GM12878 (cell line): ENCODE data around the gene TM4SF18. TPM values are rescaled to one million over a fixed set of nuclear protein-coding genes. Genes with fewer than 3 reads are reported as not detected.

Source experiments
- ATAC-seq: fragments of 200-7000 bp; cut with Tn5 transposase; 3 replicates; pipeline ENCODE4 v1.9.1; 2020; ENCODE audit warnings: mild to moderate bottlenecking, moderate library complexity
- BruUV-seq: library from RNA; stranded (reverse); fragments of 400-500 nt; replicated peaks from 2 replicates; lab custom pipeline; 2021; lab: Mats Ljungman, UMichigan
- CTCF ChIA-PET: fragments of 300-600 bp; sonication (Branson Sonifier 250); formaldehyde crosslinking; extraction: SDS; loops from one replicate; lab custom pipeline; 2021; ENCODE audit warnings: inconsistent platforms; lab: Yijun Ruan, JAX
- POLR2A ChIA-PET: fragments of 350-600 bp; formaldehyde crosslinking; extraction: SDS; loops from one replicate; lab custom pipeline; 2021; ENCODE audit warnings: inconsistent platforms; lab: Charles Lee
- RAD21 ChIA-PET: fragments of 300-600 bp; sonication (Branson Sonifier 250); formaldehyde crosslinking; loops from one replicate; lab custom pipeline; 2023; ENCODE audit warnings: antibody characterized with exemption; ENCODE audit not compliant: unreplicated experiment; lab: Charles Lee
- SMC1A ChIA-PET: fragments of 300-600 bp; sonication (Branson Sonifier 250); formaldehyde crosslinking; loops from one replicate; lab custom pipeline; 2023; ENCODE audit not compliant: unreplicated experiment, uncharacterized antibody; lab: Charles Lee
- DNase-seq: peaks from one replicate; pipeline ENCODE4 v3.0.0-alpha.2; 2011; ENCODE audit warnings: low read depth, low spot score
- FAIRE-seq: peaks from 3 replicates; lab custom pipeline; 2011; peaks lifted over from hg19 to GRCh38; lab: Jason Lieb, UNC
- H2AFZ ChIP-seq: 2 replicates; pipeline ENCODE4 v1.6.0; 2011; ENCODE audit warnings: low read depth, low read length, control low read depth; ENCODE audit not compliant: control insufficient read depth
- H3K27ac ChIP-seq: 2 replicates; pipeline ENCODE4 v1.5.1; 2011; ENCODE audit warnings: control low read depth; ENCODE audit not compliant: control insufficient read depth, insufficient read depth
- H3K27me3 ChIP-seq, 2 experiments: replicated peaks in 1 of 2; 2 replicates each; pipeline versions ENCODE4 v1.6.0 to v1.6.1; 2011; ENCODE audit warnings: low read length in 1 of 2; ENCODE audit not compliant: control insufficient read depth in 2 of 2, insufficient read depth in 2 of 2
- H3K36me3 ChIP-seq, 2 experiments: 2 replicates each; pipeline ENCODE4 v1.5.1; 2011; ENCODE audit warnings: low read length in 1 of 2; ENCODE audit not compliant: control insufficient read depth in 2 of 2, insufficient read depth in 2 of 2
- H3K4me1 ChIP-seq: 2 replicates; pipeline ENCODE4 v1.6.1; 2011; ENCODE audit warnings: mild to moderate bottlenecking, low read length, moderate library complexity, mixed read lengths; ENCODE audit not compliant: control insufficient read depth, insufficient read depth
- H3K4me2 ChIP-seq: 2 replicates; pipeline ENCODE4 v1.6.0; 2011; ENCODE audit warnings: control low read depth; ENCODE audit not compliant: control insufficient read depth, insufficient read depth
- H3K4me3 ChIP-seq: fragments of 200-600 bp; sonication (generic); 2 replicates; pipeline ENCODE4 v1.5.1; 2016
- H3K79me2 ChIP-seq: 2 replicates; pipeline ENCODE4 v1.6.0; 2011; ENCODE audit warnings: low read length; ENCODE audit not compliant: control insufficient read depth, insufficient read depth
- H3K9ac ChIP-seq: 2 replicates; pipeline ENCODE4 v1.8.0; 2011; ENCODE audit warnings: low read length, control low read depth, mixed read lengths; ENCODE audit not compliant: control insufficient read depth, insufficient read depth
- H3K9me3 ChIP-seq: replicated peaks from 3 replicates; pipeline ENCODE4 v1.5.1; 2011; ENCODE audit warnings: mild to moderate bottlenecking, low read length; ENCODE audit not compliant: control insufficient read depth, insufficient read depth
- H4K20me1 ChIP-seq: 2 replicates; pipeline ENCODE4 v1.6.0; 2011; ENCODE audit not compliant: control insufficient read depth, insufficient read depth
- CBX3 ChIP-seq: fragments of 200-600 bp; sonication (generic); IDR thresholded peaks from 2 replicates; pipeline ENCODE4 v1.6.1; 2016; ENCODE audit warnings: low read depth, borderline replicate concordance
- MTA2 ChIP-seq: fragments of 450-650 bp; IDR thresholded peaks from 2 replicates; pipeline ENCODE4 v1.6.1; 2016; ENCODE audit warnings: low read depth, mild to moderate bottlenecking, moderate library complexity
- NR2C1 ChIP-seq: fragments of 450-650 bp; IDR thresholded peaks from 2 replicates; pipeline ENCODE4 v1.6.1; 2017; ENCODE audit warnings: antibody characterized with exemption, mild to moderate bottlenecking, moderate library complexity
- SP1 ChIP-seq: IDR thresholded peaks from one replicate; pipeline ENCODE4 v1.6.1; 2011; ENCODE audit warnings: low read depth, low read length
- SUZ12 ChIP-seq: fragments of 200-600 bp; sonication (generic); IDR thresholded peaks from one replicate; pipeline ENCODE4 v1.6.1; 2018; ENCODE audit warnings: antibody characterized with exemption, mild to moderate bottlenecking; ENCODE audit not compliant: unreplicated experiment
- TCF7 ChIP-seq: IDR thresholded peaks from 2 replicates; pipeline ENCODE4 v1.6.1; 2014; ENCODE audit warnings: antibody characterized with exemption, borderline replicate concordance
- ZNF24 ChIP-seq: fragments of 450-650 bp; IDR thresholded peaks from 2 replicates; pipeline ENCODE4 v1.6.1; 2017; ENCODE audit warnings: antibody characterized with exemption, mild to moderate bottlenecking
- ZSCAN29 ChIP-seq: fragments of 450-650 bp; IDR thresholded peaks from 2 replicates; pipeline ENCODE4 v1.6.1; 2017; ENCODE audit warnings: mild to moderate bottlenecking, moderate library complexity
- WGBS: methylation state at CpG from one replicate; pipeline ENCODE4 v1.1.6; 2016; ENCODE audit warnings: low lambda C conversion rate; ENCODE audit not compliant: insufficient replicate concordance, insufficient coverage; ENCODE audit errors: missing lambda C conversion rate; 5-methylcytosine and 5-hydroxymethylcytosine counted together
- in situ Hi-C: fragments of 300-500 bp; cut with MboI; formaldehyde crosslinking; loops from 9 replicates; pipeline ENCODE4 v1.14.3; 2018; ENCODE audit warnings: mixed read lengths
- intact Hi-C: fragments of 100-400 bp; cut with micrococcal nuclease; formaldehyde crosslinking; loops from one replicate; pipeline ENCODE4 v1.14.2; 2022; ENCODE audit not compliant: unreplicated experiment
- polyA plus RNA-seq, 11 experiments: library from polyadenylated mRNA; depleted of rRNA in 4 of 11; unstranded in 6 of 11; stranded (reverse) in 5 of 11; fragments of >200 nt; fragmentation: Nextera tagmentation in 4 of 11; fragmentation: Illumina TruSeq in 1 of 11; extraction: Ambion mirVana in 4 of 11; extraction: Trizol in 1 of 11; gene quantifications; 1 replicate in 1 of 11; 2 replicates in 10 of 11; pipeline versions ENCODE4 v1.2.1 to v1.2.3, GENCODE V29; 2011 to 2016; ENCODE audit warnings: inconsistent platforms in 2 of 11, missing spikeins in 2 of 11, low read depth in 1 of 11
- total RNA-seq, 4 experiments: library from RNA; depleted of rRNA in 3 of 4; stranded (reverse); fragments of >200 nt in 3 of 4; fragmentation: Illumina TruSeq in 1 of 4; extraction: Trizol in 1 of 4; gene quantifications; 2 replicates each; pipeline versions ENCODE4 v1.2.1 to v1.2.3, GENCODE V29; 2013 to 2021
- TF ChIP-seq, protein P1 (sequence below): fragments of 450-650 bp; IDR thresholded peaks from 2 replicates; pipeline ENCODE4 v1.6.1; 2017; ENCODE audit warnings: mild to moderate bottlenecking
- TF ChIP-seq, protein P2 (sequence below): IDR thresholded peaks from 2 replicates; pipeline ENCODE4 v1.6.1; 2011; ENCODE audit warnings: low read depth, mild to moderate bottlenecking, low read length, moderate library complexity, borderline replicate concordance; ENCODE audit errors: extremely low read depth
- TF ChIP-seq, protein P3 (sequence below): fragments of 450-650 bp; IDR thresholded peaks from 2 replicates; pipeline ENCODE4 v1.6.1; 2018; ENCODE audit warnings: borderline replicate concordance, mild to moderate bottlenecking; ENCODE audit not compliant: partially characterized antibody

Gene TM4SF18
- total and polyA plus RNA-seq, 10 of the 15 experiments (the other 5 are each of a cell fraction or from before 2014, with no cell fraction given) = 0.01 TPM; not detected in 9

DNA sequence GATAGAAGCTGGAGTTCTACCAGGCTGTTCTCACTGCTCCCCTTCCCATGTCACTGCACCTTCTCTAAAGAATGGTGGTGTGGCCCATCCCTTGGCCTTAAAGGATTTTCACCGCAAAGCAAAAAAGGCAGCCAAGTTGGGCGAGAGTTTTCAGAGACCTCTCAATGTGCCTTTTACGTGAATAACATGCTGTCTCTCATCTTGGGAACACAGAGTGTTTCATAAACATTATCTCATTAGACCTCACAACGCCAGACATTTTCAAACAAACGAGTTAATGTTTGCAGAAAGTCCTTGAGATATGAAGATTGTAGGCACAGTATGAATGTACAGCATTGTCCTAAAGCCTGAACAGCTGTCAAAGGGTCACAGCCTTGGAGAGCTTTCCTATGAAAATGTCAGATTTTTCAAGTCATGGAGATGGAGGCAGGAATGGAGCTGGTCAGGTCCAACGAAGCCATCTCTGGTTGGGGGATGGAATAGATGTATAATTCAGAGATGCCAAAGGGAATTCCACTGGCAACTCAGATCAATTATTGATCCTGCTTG is 22.7 kb upstream of the TM4SF18 start:
- in situ Hi-C loops = no loop called here
- Histone ChIP-seq H3K27me3 (no peaks in the 10 kb centered on the region), H3K36me3 (no peaks in the 10 kb centered on the region), H3K4me1 (no peaks in the 10 kb centered on the region), H3K79me2 (no peaks in the 10 kb centered on the region), H3K4me3 (no peak overlapping the region)
- RAD21 ChIA-PET = no interaction called here
- POLR2A ChIA-PET = interaction anchor here (0.6 kb wide), 1 partner anchor 1925 kb away, joined by 8 read pairs; no protein-coding TSS in a partner anchor
- WGBS = 23% methylated on average over 6 of the region's 6 CpGs
- BruUV-seq = no TSS peak
- no peak for FAIRE-seq
- no peak for TF ChIP-seq SUZ12
- TF ChIP-seq, protein P1, sequence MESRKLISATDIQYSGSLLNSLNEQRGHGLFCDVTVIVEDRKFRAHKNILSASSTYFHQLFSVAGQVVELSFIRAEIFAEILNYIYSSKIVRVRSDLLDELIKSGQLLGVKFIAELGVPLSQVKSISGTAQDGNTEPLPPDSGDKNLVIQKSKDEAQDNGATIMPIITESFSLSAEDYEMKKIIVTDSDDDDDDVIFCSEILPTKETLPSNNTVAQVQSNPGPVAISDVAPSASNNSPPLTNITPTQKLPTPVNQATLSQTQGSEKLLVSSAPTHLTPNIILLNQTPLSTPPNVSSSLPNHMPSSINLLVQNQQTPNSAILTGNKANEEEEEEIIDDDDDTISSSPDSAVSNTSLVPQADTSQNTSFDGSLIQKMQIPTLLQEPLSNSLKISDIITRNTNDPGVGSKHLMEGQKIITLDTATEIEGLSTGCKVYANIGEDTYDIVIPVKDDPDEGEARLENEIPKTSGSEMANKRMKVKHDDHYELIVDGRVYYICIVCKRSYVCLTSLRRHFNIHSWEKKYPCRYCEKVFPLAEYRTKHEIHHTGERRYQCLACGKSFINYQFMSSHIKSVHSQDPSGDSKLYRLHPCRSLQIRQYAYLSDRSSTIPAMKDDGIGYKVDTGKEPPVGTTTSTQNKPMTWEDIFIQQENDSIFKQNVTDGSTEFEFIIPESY = no peak
- TF ChIP-seq, protein P2, sequence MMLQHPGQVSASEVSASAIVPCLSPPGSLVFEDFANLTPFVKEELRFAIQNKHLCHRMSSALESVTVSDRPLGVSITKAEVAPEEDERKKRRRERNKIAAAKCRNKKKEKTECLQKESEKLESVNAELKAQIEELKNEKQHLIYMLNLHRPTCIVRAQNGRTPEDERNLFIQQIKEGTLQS = no peak
- no peak for TF ChIP-seq CBX3
- no peak for TF ChIP-seq ZNF24
- no peak for TF ChIP-seq ZSCAN29
- TF ChIP-seq, protein P3, sequence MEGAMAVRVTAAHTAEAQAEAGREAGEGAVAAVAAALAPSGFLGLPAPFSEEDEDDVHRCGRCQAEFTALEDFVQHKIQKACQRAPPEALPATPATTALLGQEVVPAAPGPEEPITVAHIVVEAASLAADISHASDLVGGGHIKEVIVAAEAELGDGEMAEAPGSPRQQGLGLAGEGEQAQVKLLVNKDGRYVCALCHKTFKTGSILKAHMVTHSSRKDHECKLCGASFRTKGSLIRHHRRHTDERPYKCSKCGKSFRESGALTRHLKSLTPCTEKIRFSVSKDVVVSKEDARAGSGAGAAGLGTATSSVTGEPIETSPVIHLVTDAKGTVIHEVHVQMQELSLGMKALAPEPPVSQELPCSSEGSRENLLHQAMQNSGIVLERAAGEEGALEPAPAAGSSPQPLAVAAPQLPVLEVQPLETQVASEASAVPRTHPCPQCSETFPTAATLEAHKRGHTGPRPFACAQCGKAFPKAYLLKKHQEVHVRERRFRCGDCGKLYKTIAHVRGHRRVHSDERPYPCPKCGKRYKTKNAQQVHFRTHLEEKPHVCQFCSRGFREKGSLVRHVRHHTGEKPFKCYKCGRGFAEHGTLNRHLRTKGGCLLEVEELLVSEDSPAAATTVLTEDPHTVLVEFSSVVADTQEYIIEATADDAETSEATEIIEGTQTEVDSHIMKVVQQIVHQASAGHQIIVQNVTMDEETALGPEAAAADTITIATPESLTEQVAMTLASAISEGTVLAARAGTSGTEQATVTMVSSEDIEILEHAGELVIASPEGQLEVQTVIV = no peak
- TF ChIP-seq TCF7 = no peak
- no peak for TF ChIP-seq NR2C1
- TF ChIP-seq SP1 = no peak
- TF ChIP-seq MTA2 = no peak
- TF ChIP-seq, all 136 proteins: peak for 0
- DNase-seq (no peak), ATAC-seq (no peak)
- no peak overlapping the region for H3K27ac ChIP-seq
- H4K20me1 ChIP-seq = no peaks in the 10 kb centered on the region
- no peak overlapping the region for H2AFZ ChIP-seq
- no peak overlapping the region for H3K9ac ChIP-seq
- intact Hi-C loops = loop anchor here (1.0 kb wide), 1 partner anchor 23 kb away; no protein-coding TSS in a partner anchor
- ChIA-PET CTCF (interaction anchor here (1.9 to 6.8 kb wide), 2 partner anchors 123 to 132 kb away, joined by 12 to 51 read pairs; no protein-coding TSS in a partner anchor), SMC1A (interaction anchor here (1.9 kb wide), 1 partner anchor 12 kb away, joined by 4 read pairs; no protein-coding TSS in a partner anchor)
- no peak overlapping the region for H3K4me2 ChIP-seq
- H3K9me3 ChIP-seq = no peaks in the 10 kb centered on the region
